HG03432 (cell line): ENCODE measurements around the gene HDGFL2.
"Not testable (repeated sequence)": the region's sequence is repeated elsewhere in the genome, so short reads cannot be mapped to it uniquely, and the experiment has no call there.

Experiments
- ATAC-seq: cut with Tn5 transposase; IDR thresholded peaks from one replicate; pipeline ENCODE4 v1.9.1; 2021; ENCODE audit warnings: mild to moderate bottlenecking, moderate library complexity; ENCODE audit not compliant: unreplicated experiment

The HDGFL2 gene

GRCh38 chr19:4529924-4530522 lies 57.9 kb downstream of the HDGFL2 start:
- no peak for ATAC-seq

GRCh38 chr19:4531562-4532165 lies 59.6 kb downstream of the HDGFL2 start:
- ATAC-seq = no peak

- no peak for ATAC-seq
Observed at GRCh38 chr19:4533334-4533733, 61.2 kb downstream of the HDGFL2 start.

GRCh38 chr19:4533835-4534424 lies 61.8 kb downstream of the HDGFL2 start:
- ATAC-seq = no peak

GRCh38 chr19:4534836-4535658 lies 63.0 kb downstream of the HDGFL2 start, which contains the start of gene PLIN5:
Gene PLIN5 (minus strand): TSS chr19:4535224. CDS start chr19:4534074, 1,150 bp downstream.
- ATAC-seq = no peak

- no peak for ATAC-seq
Observed at GRCh38 chr19:4536798-4537197, 64.7 kb downstream of the HDGFL2 start.

GRCh38 chr19:4537953-4538600 lies 66.0 kb downstream of the HDGFL2 start:
- no peak for ATAC-seq

GRCh38 chr19:4538601-4538954 lies 66.5 kb downstream of the HDGFL2 start:
- ATAC-seq = no peak

- ATAC-seq = no peak
Observed at GRCh38 chr19:4539169-4539692, 67.1 kb downstream of the HDGFL2 start.

GRCh38 chr19:4539693-4540581 lies 67.8 kb downstream of the HDGFL2 start, which contains the start of gene LRG1:
Gene LRG1 (minus strand): TSS chr19:4540036. CDS start chr19:4540013, 23 bp downstream.
- no peak for ATAC-seq

- no peak for ATAC-seq
Observed at GRCh38 chr19:4541114-4541805, 69.2 kb downstream of the HDGFL2 start.

- ATAC-seq = not testable (repeated sequence)
Observed at GRCh38 chr19:4541806-4542145, 69.7 kb downstream of the HDGFL2 start.

- no peak for ATAC-seq
Observed at GRCh38 chr19:4542896-4543841, 71.1 kb downstream of the HDGFL2 start.

- ATAC-seq = no peak
Observed at GRCh38 chr19:4543842-4544647, 71.9 kb downstream of the HDGFL2 start.

- ATAC-seq = no peak
Observed at GRCh38 chr19:4547303-4548237, 75.5 kb downstream of the HDGFL2 start.

- no peak for ATAC-seq
Observed at GRCh38 chr19:4548238-4548584, 76.1 kb downstream of the HDGFL2 start.
